ENCODE data around the gene PHACTR1.

DNA sequence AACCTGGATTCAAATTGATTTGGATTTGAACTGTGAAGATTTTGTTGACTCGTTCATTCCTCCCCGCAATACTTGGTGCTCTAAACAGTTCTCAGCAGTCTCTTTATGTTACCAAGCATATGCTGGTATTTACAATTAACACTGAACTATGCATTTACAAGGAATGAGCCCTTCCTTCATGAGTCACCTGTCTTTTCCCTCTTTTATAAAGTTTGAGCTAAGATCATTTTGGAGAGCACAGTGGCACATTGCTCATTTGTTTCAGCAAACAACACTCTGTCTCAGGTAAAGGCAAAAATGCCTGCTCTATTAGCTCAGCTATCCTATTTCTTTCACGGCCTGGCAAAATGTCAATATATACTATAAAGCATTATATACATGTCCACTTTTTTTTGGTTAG, 285.4 kb downstream of the PHACTR1 start:
- TF ChIP-seq CTCF (IDR thresholded peaks at IDR 0.05) (no peak), POLR2A (IDR thresholded peaks at IDR 0.05) (no peak)
